K562 (cell line): ENCODE measurements around the gene CGREF1. TPM values are rescaled to one million over a fixed set of nuclear protein-coding genes. Genes with fewer than 3 reads are reported as not detected.

Experiments used
- E2F3 ChIP-seq: fragments of 250-450 bp; sonication (Bioruptor Pico); IDR thresholded peaks from 2 replicates; pipeline ENCODE4 v1.4.0; 2020; ENCODE audit warnings: mild to moderate bottlenecking
- ETV5 ChIP-seq: sonication (generic); formaldehyde crosslinking; IDR thresholded peaks from 2 replicates; pipeline ENCODE4 v1.4.0; 2020; ENCODE audit warnings: low read depth, mild to moderate bottlenecking, missing genetic modification reagents
- KLF6 ChIP-seq: fragments of 250-450 bp; sonication (Bioruptor Pico); IDR thresholded peaks from 2 replicates; pipeline ENCODE4 v1.4.0; 2020; ENCODE audit warnings: mild to moderate bottlenecking, moderate library complexity, borderline replicate concordance
- MYC ChIP-seq, 2 experiments: fragments of 250-450 bp in 1 of 2; sonication (Bioruptor Pico) in 1 of 2; IDR thresholded peaks; 2 replicates each; pipeline versions ENCODE4 v1.5.1 to v1.6.1; 2012 to 2021; ENCODE audit warnings: low read depth in 2 of 2, borderline replicate concordance in 1 of 2, improper control_type of control experiment in 1 of 2, low read length in 1 of 2, mild to moderate bottlenecking in 1 of 2, moderate library complexity in 1 of 2
- NONO ChIP-seq, 2 experiments: fragments of 200-400 bp in 1 of 2; fragments of 450-650 bp in 1 of 2; formaldehyde crosslinking in 1 of 2; IDR thresholded peaks; 2 replicates each; pipeline ENCODE4 v1.6.1; 2017; ENCODE audit warnings: low read depth in 2 of 2, mild to moderate bottlenecking in 2 of 2, moderate library complexity in 2 of 2, low read length in 1 of 2
- NR4A1 ChIP-seq, 2 experiments: fragments of 250-450 bp in 1 of 2; fragments of 450-650 bp in 1 of 2; sonication (Bioruptor Pico) in 1 of 2; IDR thresholded peaks; 2 replicates each; pipeline versions ENCODE4 v1.4.0 to v1.6.1; 2016 to 2020; ENCODE audit warnings: mild to moderate bottlenecking in 2 of 2, missing compliant biosample characterization in 1 of 2, missing genetic modification characterization in 1 of 2, moderate library complexity in 1 of 2
- POLR2G ChIP-seq: fragments of 200-400 bp; formaldehyde crosslinking; IDR thresholded peaks from 2 replicates; pipeline ENCODE4 v1.6.1; 2017; ENCODE audit warnings: low read depth, mild to moderate bottlenecking, antibody characterized with exemption, low read length, moderate library complexity
- SIN3B ChIP-seq: fragments of 450-650 bp; IDR thresholded peaks from 2 replicates; pipeline ENCODE4 v1.6.1; 2017; ENCODE audit warnings: low read depth, mild to moderate bottlenecking, moderate library complexity
- TAF7 ChIP-seq: fragments of 450-650 bp; IDR thresholded peaks from 2 replicates; pipeline ENCODE4 v1.6.1; 2016; ENCODE audit warnings: missing genetic modification characterization, missing compliant biosample characterization
- ZBED1 ChIP-seq: IDR thresholded peaks from 2 replicates; pipeline ENCODE4 v1.6.1; 2014
- ZNF175 ChIP-seq: fragments of 200-800 bp; sonication (Bioruptor generic); IDR thresholded peaks from 2 replicates; pipeline ENCODE4 v1.6.1; 2016; ENCODE audit warnings: low read depth, mild to moderate bottlenecking, missing genetic modification characterization, missing compliant biosample characterization
- ZNF239 ChIP-seq: fragments of 250-450 bp; sonication (Bioruptor Pico); IDR thresholded peaks from 2 replicates; pipeline ENCODE4 v1.4.0; 2020; ENCODE audit warnings: mild to moderate bottlenecking
- ZNF408 ChIP-seq: fragments of 250-450 bp; sonication (Bioruptor Pico); IDR thresholded peaks from 2 replicates; pipeline ENCODE4 v1.4.0; 2020; ENCODE audit warnings: low read depth, mild to moderate bottlenecking, moderate library complexity
- ZNF583 ChIP-seq: fragments of 250-450 bp; sonication (Bioruptor Pico); IDR thresholded peaks from 2 replicates; pipeline ENCODE4 v1.4.0; 2020
- ZNF77 ChIP-seq: fragments of 250-450 bp; sonication (Bioruptor Pico); IDR thresholded peaks from 2 replicates; pipeline ENCODE4 v1.5.0; 2020
- polyA plus RNA-seq, 8 experiments: library from polyadenylated mRNA; depleted of rRNA in 4 of 8; stranded (reverse) in 5 of 8; unstranded in 3 of 8; fragments of >200 nt; fragmentation: Nextera tagmentation in 2 of 8; fragmentation: Illumina TruSeq in 1 of 8; extraction: Ambion mirVana in 2 of 8; extraction: Trizol in 1 of 8; gene quantifications; 2 replicates each; pipeline versions ENCODE4 v1.2.1 to v1.2.3, GENCODE V29; 2011 to 2014; ENCODE audit warnings: inconsistent platforms in 1 of 8, missing spikeins in 1 of 8
- total RNA-seq, 7 experiments: library from RNA; depleted of rRNA in 6 of 7; stranded (reverse); fragments of >200 nt in 6 of 7; fragmentation: Illumina TruSeq in 2 of 7; extraction: Trizol in 2 of 7; gene quantifications; 2 replicates each; pipeline versions ENCODE4 v1.2.1 to v1.2.3, GENCODE V29; 2011 to 2021; ENCODE audit warnings: low replicate concordance in 1 of 7
- TF ChIP-seq, protein P1 (sequence below): sonication (generic); formaldehyde crosslinking; IDR thresholded peaks from 2 replicates; pipeline ENCODE4 v1.8.0; 2022; ENCODE audit warnings: mild to moderate bottlenecking, missing genetic modification reagents
- TF ChIP-seq, protein P2 (sequence below): IDR thresholded peaks from 3 replicates; pipeline ENCODE4 v1.6.1; 2011; ENCODE audit warnings: borderline replicate concordance, mild to moderate bottlenecking; ENCODE audit not compliant: insufficient read length, insufficient read depth
- TF ChIP-seq, protein P3 (sequence below): IDR thresholded peaks from 2 replicates; pipeline ENCODE4 v1.6.1; 2014; ENCODE audit warnings: antibody characterized with exemption
- TF ChIP-seq, protein P4 (sequence below): sonication (generic); formaldehyde crosslinking; IDR thresholded peaks from 2 replicates; pipeline ENCODE4 v1.8.0; 2022; ENCODE audit warnings: mild to moderate bottlenecking, missing genetic modification reagents

CGREF1 gene
- total and polyA plus RNA-seq, 9 of the 15 experiments (the other 6 are each of a cell fraction or from before 2014, with no cell fraction given) = 0.07 to 0.50 (median 0.37) TPM

DNA sequence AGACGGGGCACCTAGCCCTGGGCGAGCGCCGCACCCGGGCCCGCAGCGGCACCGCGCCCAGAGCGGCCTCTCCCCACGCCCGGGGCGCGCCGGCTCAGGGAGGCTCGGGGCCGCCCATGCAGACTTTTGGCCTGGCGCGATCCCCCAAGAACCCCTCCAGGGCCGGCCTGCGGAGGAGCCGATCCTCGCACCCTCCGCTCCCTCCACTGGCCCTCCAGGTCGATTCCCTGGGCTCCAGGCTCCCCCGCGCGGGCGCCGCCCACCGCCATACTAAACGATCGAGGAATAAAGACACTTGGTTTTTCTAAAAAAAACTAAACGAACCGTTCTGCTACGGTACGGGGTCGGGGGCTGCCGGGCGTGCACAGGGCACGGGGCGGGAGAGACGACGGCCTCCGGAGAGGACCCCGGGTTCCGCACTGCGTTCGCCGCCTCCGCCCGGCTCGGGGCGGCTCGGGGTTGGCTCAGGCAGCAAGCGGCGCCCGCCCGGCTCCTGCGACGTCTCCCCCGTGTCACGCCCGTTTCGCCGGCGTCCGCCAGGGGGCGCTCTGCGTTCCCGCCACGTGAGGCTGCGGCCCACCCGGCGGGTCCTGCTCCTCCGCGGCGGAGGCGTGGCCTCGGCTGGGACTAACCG is 32.7 kb downstream of the CGREF1 start (continued):
- TF ChIP-seq, protein P1, sequence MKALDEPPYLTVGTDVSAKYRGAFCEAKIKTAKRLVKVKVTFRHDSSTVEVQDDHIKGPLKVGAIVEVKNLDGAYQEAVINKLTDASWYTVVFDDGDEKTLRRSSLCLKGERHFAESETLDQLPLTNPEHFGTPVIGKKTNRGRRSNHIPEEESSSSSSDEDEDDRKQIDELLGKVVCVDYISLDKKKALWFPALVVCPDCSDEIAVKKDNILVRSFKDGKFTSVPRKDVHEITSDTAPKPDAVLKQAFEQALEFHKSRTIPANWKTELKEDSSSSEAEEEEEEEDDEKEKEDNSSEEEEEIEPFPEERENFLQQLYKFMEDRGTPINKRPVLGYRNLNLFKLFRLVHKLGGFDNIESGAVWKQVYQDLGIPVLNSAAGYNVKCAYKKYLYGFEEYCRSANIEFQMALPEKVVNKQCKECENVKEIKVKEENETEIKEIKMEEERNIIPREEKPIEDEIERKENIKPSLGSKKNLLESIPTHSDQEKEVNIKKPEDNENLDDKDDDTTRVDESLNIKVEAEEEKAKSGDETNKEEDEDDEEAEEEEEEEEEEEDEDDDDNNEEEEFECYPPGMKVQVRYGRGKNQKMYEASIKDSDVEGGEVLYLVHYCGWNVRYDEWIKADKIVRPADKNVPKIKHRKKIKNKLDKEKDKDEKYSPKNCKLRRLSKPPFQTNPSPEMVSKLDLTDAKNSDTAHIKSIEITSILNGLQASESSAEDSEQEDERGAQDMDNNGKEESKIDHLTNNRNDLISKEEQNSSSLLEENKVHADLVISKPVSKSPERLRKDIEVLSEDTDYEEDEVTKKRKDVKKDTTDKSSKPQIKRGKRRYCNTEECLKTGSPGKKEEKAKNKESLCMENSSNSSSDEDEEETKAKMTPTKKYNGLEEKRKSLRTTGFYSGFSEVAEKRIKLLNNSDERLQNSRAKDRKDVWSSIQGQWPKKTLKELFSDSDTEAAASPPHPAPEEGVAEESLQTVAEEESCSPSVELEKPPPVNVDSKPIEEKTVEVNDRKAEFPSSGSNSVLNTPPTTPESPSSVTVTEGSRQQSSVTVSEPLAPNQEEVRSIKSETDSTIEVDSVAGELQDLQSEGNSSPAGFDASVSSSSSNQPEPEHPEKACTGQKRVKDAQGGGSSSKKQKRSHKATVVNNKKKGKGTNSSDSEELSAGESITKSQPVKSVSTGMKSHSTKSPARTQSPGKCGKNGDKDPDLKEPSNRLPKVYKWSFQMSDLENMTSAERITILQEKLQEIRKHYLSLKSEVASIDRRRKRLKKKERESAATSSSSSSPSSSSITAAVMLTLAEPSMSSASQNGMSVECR = peak; percentile 91
- TF ChIP-seq, protein P2, sequence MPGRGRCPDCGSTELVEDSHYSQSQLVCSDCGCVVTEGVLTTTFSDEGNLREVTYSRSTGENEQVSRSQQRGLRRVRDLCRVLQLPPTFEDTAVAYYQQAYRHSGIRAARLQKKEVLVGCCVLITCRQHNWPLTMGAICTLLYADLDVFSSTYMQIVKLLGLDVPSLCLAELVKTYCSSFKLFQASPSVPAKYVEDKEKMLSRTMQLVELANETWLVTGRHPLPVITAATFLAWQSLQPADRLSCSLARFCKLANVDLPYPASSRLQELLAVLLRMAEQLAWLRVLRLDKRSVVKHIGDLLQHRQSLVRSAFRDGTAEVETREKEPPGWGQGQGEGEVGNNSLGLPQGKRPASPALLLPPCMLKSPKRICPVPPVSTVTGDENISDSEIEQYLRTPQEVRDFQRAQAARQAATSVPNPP = no peak
- TF ChIP-seq ZNF583 (CRISPR knock-in tag) = no peak
- TF ChIP-seq ZNF77 (CRISPR knock-in tag) = no peak
- peak in 1 of 2 experiments; percentile 89; a peak in 3 of 4 replicates for TF ChIP-seq NONO (IDR thresholded peaks at IDR 0.05; ENCODE audit: low read depth in 2 of 2, low read length in 1 of 2)
- TF ChIP-seq, protein P3, sequence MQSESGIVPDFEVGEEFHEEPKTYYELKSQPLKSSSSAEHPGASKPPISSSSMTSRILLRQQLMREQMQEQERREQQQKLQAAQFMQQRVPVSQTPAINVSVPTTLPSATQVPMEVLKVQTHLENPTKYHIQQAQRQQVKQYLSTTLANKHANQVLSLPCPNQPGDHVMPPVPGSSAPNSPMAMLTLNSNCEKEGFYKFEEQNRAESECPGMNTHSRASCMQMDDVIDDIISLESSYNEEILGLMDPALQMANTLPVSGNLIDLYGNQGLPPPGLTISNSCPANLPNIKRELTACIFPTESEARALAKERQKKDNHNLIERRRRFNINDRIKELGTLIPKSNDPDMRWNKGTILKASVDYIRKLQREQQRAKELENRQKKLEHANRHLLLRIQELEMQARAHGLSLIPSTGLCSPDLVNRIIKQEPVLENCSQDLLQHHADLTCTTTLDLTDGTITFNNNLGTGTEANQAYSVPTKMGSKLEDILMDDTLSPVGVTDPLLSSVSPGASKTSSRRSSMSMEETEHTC = peak; percentile 86
- no peak for TF ChIP-seq NR4A1 (CRISPR knock-in tag; IDR thresholded peaks at IDR 0.05)
- TF ChIP-seq NR4A1 (tag; IDR thresholded peaks at IDR 0.05) = no peak
- peak; percentile 23 for TF ChIP-seq ETV5 (CRISPR knock-in tag)
- peak; percentile 69; the same call in 1 of the 2 replicates for TF ChIP-seq ZNF175 (CRISPR knock-in tag)
- peak; percentile 27; the same call in 1 of the 2 replicates for TF ChIP-seq SIN3B
- TF ChIP-seq, protein P4, sequence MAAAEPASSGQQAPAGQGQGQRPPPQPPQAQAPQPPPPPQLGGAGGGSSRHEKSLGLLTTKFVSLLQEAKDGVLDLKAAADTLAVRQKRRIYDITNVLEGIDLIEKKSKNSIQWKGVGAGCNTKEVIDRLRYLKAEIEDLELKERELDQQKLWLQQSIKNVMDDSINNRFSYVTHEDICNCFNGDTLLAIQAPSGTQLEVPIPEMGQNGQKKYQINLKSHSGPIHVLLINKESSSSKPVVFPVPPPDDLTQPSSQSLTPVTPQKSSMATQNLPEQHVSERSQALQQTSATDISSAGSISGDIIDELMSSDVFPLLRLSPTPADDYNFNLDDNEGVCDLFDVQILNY (CRISPR knock-in tag) = no peak
- TF ChIP-seq KLF6 (CRISPR knock-in tag) = peak; percentile 23; the same call in 1 of the 2 replicates
- peak; percentile 95 for TF ChIP-seq MYC (IDR thresholded peaks at IDR 0.05; ENCODE audit: low read depth, low read length)
- no peak for TF ChIP-seq MYC (CRISPR knock-in tag; IDR thresholded peaks at IDR 0.05; ENCODE audit: borderline replicate concordance, low read depth)
- no peak for TF ChIP-seq ZNF239
- TF ChIP-seq E2F3 (CRISPR knock-in tag) = peak; percentile 81; the same call in 1 of the 2 replicates
- TF ChIP-seq ZNF408 (CRISPR knock-in tag) = no peak
- TF ChIP-seq POLR2G = peak; percentile 80
- TF ChIP-seq TAF7 (tag) = peak; percentile 36; the same call in 1 of the 2 replicates
- no peak for TF ChIP-seq ZBED1
